ENCODE results near the gene NHSL2. TPM values are rescaled to one million over a fixed set of nuclear protein-coding genes. Genes with fewer than 3 reads are reported as not detected.

NHSL2 gene
- total RNA-seq, 1 donor from 2014 or later, result 4.0 TPM

DNA sequence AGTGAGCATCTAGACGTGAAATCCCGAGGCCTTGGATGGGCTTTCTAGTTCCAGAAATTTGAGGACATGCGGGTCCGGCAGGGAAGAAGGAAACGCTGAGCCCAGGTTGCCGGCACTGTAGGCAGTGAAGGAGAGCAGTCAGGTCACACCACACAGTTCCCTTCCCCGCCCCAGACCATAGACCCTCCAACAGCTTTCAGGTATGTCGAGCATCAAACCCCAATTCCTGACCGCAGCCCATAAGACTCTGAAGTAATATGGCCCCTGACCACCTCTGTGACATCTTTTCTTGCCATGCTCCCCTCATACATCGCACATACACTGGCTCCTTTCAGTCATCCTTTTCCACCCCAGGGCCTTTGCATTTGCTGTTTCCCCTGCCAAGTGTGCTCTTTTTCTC lies 198.0 kb downstream of the NHSL2 start:
- Histone ChIP-seq H3K4me3 (no peak overlapping the region), H3K4me1 (no peaks in the 10 kb centered on the region), H3K27me3 (no peaks in the 10 kb centered on the region), H3K79me2 (ENCODE audit: low read depth) (no peaks in the 10 kb centered on the region), H2AFZ (replicated peaks) (no peak overlapping the region), H3K36me3 (no peaks in the 10 kb centered on the region), H3F3A (ENCODE audit: low read depth) (no peaks in the 10 kb centered on the region), H3K9ac (no peak overlapping the region), H3K4me2 (no peak overlapping the region), H4K20me1 (ENCODE audit: low read depth) (no peaks in the 10 kb centered on the region), H3K9me3 (ENCODE audit: low read depth) (no peaks in the 10 kb centered on the region), H3K27ac (no peak overlapping the region)
- no peaks in the 10 kb centered on the region for H3K36me3 Mint-ChIP-seq
- H3K4me3 Mint-ChIP-seq, result no peak overlapping the region
- H3K27ac Mint-ChIP-seq, result no peak overlapping the region
- peaks cover 17% of the 10 kb centered on the region for H3K4me1 Mint-ChIP-seq
- peaks cover 15% of the 10 kb centered on the region for H3K9me3 Mint-ChIP-seq
- TF ChIP-seq EZH2phosphoT487 (IDR thresholded peaks at IDR 0.05), result no peak
- TF ChIP-seq, protein P1, sequence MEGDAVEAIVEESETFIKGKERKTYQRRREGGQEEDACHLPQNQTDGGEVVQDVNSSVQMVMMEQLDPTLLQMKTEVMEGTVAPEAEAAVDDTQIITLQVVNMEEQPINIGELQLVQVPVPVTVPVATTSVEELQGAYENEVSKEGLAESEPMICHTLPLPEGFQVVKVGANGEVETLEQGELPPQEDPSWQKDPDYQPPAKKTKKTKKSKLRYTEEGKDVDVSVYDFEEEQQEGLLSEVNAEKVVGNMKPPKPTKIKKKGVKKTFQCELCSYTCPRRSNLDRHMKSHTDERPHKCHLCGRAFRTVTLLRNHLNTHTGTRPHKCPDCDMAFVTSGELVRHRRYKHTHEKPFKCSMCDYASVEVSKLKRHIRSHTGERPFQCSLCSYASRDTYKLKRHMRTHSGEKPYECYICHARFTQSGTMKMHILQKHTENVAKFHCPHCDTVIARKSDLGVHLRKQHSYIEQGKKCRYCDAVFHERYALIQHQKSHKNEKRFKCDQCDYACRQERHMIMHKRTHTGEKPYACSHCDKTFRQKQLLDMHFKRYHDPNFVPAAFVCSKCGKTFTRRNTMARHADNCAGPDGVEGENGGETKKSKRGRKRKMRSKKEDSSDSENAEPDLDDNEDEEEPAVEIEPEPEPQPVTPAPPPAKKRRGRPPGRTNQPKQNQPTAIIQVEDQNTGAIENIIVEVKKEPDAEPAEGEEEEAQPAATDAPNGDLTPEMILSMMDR (IDR thresholded peaks at IDR 0.05), result no peak
- no peak for DNase-seq (ENCODE audit: low spot score)
- peaks cover 8% of the 10 kb centered on the region for H3K27me3 Mint-ChIP-seq (ENCODE audit: insufficient read depth, low read depth)

DNA sequence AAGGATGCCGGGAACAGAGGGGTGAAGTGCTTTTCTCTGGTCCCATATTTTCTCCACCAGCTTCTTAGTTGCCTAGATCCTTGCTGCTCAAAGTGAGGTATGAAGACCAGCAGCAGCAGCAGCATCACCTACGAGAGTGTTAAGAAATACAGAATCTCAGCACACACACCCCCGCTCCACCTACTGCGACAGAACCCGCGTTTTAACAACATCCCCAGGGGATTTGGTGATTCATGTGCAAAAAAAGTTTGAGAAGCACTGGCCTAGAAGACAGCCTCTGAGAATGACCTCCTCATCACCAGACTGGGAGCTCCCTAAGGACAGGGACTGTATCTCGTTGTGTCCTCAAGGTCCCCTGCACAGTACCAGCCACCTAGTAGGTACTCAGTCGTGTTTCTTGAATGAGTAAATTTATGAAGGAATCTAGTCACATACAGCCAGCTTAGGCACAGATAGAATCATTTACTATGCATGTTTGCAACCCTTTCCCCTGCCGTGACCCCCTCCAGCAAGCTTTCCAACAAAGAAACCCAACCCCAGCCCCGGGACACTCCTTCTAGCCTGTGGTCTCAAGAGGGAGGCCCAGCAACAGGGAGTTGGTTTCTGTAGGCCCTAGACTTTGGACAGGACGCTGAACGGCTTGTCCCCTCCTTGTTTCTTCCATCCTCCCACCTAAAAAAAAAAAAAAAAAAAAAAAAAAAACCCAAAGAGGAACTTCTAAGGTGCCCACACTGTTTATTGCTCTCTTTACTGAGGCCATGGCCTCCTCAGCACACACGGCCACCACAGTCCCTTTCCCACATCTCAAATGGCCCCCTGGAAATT lies 199.6 kb downstream of the NHSL2 start:
- Mint-ChIP-seq H3K9me3 (peaks cover 13% of the 10 kb centered on the region), H3K4me1 (peaks cover 32% of the 10 kb centered on the region), H3K4me3 (peak overlapping the region; percentile 48), H3K27ac (no peak overlapping the region), H3K36me3 (no peaks in the 10 kb centered on the region), H3K27me3 (ENCODE audit: insufficient read depth, low read depth) (peaks cover 8% of the 10 kb centered on the region)
- Histone ChIP-seq H3K4me2 (no peak overlapping the region), H2AFZ (replicated peaks) (no peak overlapping the region), H3K27ac (no peak overlapping the region), H4K20me1 (ENCODE audit: low read depth) (peaks cover 13% of the 10 kb centered on the region), H3K27me3 (no peaks in the 10 kb centered on the region), H3F3A (ENCODE audit: low read depth) (peaks cover 6% of the 10 kb centered on the region), H3K79me2 (ENCODE audit: low read depth) (no peaks in the 10 kb centered on the region), H3K36me3 (no peaks in the 10 kb centered on the region), H3K9ac (no peak overlapping the region), H3K9me3 (ENCODE audit: low read depth) (no peaks in the 10 kb centered on the region), H3K4me1 (no peaks in the 10 kb centered on the region), H3K4me3 (no peak overlapping the region)
- no peak for DNase-seq (ENCODE audit: low spot score)
- TF ChIP-seq EZH2 (IDR thresholded peaks at IDR 0.05), result no peak

GRCh38 chrX:72110876-72111708 lies 200.4 kb downstream of the NHSL2 start:
- Histone ChIP-seq H3K4me1 (peaks cover 4% of the 10 kb centered on the region), H3K36me3 (no peaks in the 10 kb centered on the region), H3K9ac (no peak overlapping the region), H2AFZ (replicated peaks) (no peak overlapping the region), H3K27me3 (peaks cover 4% of the 10 kb centered on the region), H3K4me3 (no peak overlapping the region), H3K9me3 (ENCODE audit: low read depth) (no peaks in the 10 kb centered on the region), H3K27ac (no peak overlapping the region), H3K79me2 (ENCODE audit: low read depth) (no peaks in the 10 kb centered on the region), H4K20me1 (ENCODE audit: low read depth) (peaks cover 22% of the 10 kb centered on the region), H3K4me2 (no peak overlapping the region), H3F3A (ENCODE audit: low read depth) (peaks cover 6% of the 10 kb centered on the region)
- H3K36me3 Mint-ChIP-seq, result no peaks in the 10 kb centered on the region
- H3K9me3 Mint-ChIP-seq, result peaks cover 13% of the 10 kb centered on the region
- TF ChIP-seq EZH2 (IDR thresholded peaks at IDR 0.05), result no peak
- no peak for TF ChIP-seq EZH2phosphoT487 (IDR thresholded peaks at IDR 0.05)
- TF ChIP-seq, protein P1 (IDR thresholded peaks at IDR 0.05), result no peak
- no peak overlapping the region for H3K27ac Mint-ChIP-seq
- peak overlapping the region; percentile 21 for H3K4me3 Mint-ChIP-seq
- peaks cover 8% of the 10 kb centered on the region for H3K27me3 Mint-ChIP-seq (ENCODE audit: insufficient read depth, low read depth)
- no peak for DNase-seq (ENCODE audit: low spot score)
- peaks cover 39% of the 10 kb centered on the region for H3K4me1 Mint-ChIP-seq
